Amniotic epithelial cell (primary cell): Measurements from ENCODE around the gene PRKD3.
"Not testable (repeated sequence)": the region's sequence is repeated elsewhere in the genome, so short reads cannot be mapped to it uniquely, and the experiment has no call there.

Source experiments
- DNase-seq: peaks from one replicate; pipeline ENCODE4 v3.0.0-alpha.2; 2010; ENCODE audit warnings: low read depth

PRKD3 gene

GRCh38 chr2:37316181-37316580 lies 8.5 kb downstream of the PRKD3 start:
- DNase-seq, result no peak

- DNase-seq, result no peak
Observed at GRCh38 chr2:37315364-37315763, 9.3 kb downstream of the PRKD3 start.

GRCh38 chr2:37307500-37307899 lies 17.1 kb downstream of the PRKD3 start:
- no peak for DNase-seq

- DNase-seq, result no peak
Observed at GRCh38 chr2:37306024-37306423, 18.6 kb downstream of the PRKD3 start.

- no peak for DNase-seq
Observed at GRCh38 chr2:37302701-37303252, 21.9 kb downstream of the PRKD3 start.

GRCh38 chr2:37301408-37301807 lies 23.2 kb downstream of the PRKD3 start:
- DNase-seq, result no peak

- DNase-seq, result peak; percentile 47
Observed at GRCh38 chr2:37300578-37300977, 24.1 kb downstream of the PRKD3 start.

GRCh38 chr2:37300146-37300545 lies 24.5 kb downstream of the PRKD3 start:
- DNase-seq, result no peak

- no peak for DNase-seq
Observed at GRCh38 chr2:37297632-37298031, 27.0 kb downstream of the PRKD3 start.

GRCh38 chr2:37295469-37296073 lies 29.1 kb downstream of the PRKD3 start:
- DNase-seq, result no peak

- not testable (repeated sequence) for DNase-seq
Observed at GRCh38 chr2:37294858-37295257, 29.8 kb downstream of the PRKD3 start.

GRCh38 chr2:37291680-37292079 lies 33.0 kb downstream of the PRKD3 start:
- no peak for DNase-seq

- peak; percentile 27 for DNase-seq
Observed at GRCh38 chr2:37287966-37288365, 36.7 kb downstream of the PRKD3 start.

GRCh38 chr2:37284381-37284780 lies 40.3 kb downstream of the PRKD3 start:
- no peak for DNase-seq

GRCh38 chr2:37283207-37283606 lies 41.4 kb downstream of the PRKD3 start:
- peak; percentile 91 for DNase-seq

GRCh38 chr2:37282746-37283145 lies 41.9 kb downstream of the PRKD3 start:
- peak; percentile 73 for DNase-seq

- no peak for DNase-seq
Observed at GRCh38 chr2:37281916-37282315, 42.7 kb downstream of the PRKD3 start.

GRCh38 chr2:37276291-37276690 lies 48.3 kb downstream of the PRKD3 start:
- no peak for DNase-seq
